Measurements from ENCODE around the gene EXOC7. TPM values are rescaled to one million over a fixed set of nuclear protein-coding genes. Genes with fewer than 3 reads are reported as not detected.

EXOC7 gene
- total RNA-seq, 1 donor from 2014 or later = 79.8 TPM

GRCh38 chr17:76092526-76093413 is 10.8 kb downstream of the EXOC7 start:
- H3K36me3 ChIP-seq = peaks cover 4 to 83% of the 10 kb centered on the region in 2 donors

GRCh38 chr17:76091526-76092286 is 11.9 kb downstream of the EXOC7 start:
- Histone ChIP-seq H3K9me3 (no peaks in the 10 kb centered on the region), H3K27me3 (no peaks in the 10 kb centered on the region), H3K36me3 (peaks cover 4 to 81% of the 10 kb centered on the region in 2 donors), H3K27ac (no peak overlapping the region), H3K4me1 (no peaks in the 10 kb centered on the region), H3K4me3 (no peak overlapping the region)
- DNase-seq (ENCODE audit: extremely low spot score in 2 of 2) = no peak
- TF ChIP-seq, protein P1, sequence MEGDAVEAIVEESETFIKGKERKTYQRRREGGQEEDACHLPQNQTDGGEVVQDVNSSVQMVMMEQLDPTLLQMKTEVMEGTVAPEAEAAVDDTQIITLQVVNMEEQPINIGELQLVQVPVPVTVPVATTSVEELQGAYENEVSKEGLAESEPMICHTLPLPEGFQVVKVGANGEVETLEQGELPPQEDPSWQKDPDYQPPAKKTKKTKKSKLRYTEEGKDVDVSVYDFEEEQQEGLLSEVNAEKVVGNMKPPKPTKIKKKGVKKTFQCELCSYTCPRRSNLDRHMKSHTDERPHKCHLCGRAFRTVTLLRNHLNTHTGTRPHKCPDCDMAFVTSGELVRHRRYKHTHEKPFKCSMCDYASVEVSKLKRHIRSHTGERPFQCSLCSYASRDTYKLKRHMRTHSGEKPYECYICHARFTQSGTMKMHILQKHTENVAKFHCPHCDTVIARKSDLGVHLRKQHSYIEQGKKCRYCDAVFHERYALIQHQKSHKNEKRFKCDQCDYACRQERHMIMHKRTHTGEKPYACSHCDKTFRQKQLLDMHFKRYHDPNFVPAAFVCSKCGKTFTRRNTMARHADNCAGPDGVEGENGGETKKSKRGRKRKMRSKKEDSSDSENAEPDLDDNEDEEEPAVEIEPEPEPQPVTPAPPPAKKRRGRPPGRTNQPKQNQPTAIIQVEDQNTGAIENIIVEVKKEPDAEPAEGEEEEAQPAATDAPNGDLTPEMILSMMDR (IDR thresholded peaks at IDR 0.05) = no peak
- TF ChIP-seq POLR2A (IDR thresholded peaks at IDR 0.05) = no peak
- TF ChIP-seq POLR2AphosphoS5 (IDR thresholded peaks at IDR 0.05; ENCODE audit: insufficient read depth in 1 of 2, low read depth in 1 of 2) = no peak
- intact Hi-C loops (cut with DNase I) = no loop called here

More at GRCh38 chr17:76092526-76093413, 10.8 kb downstream of the EXOC7 start:
- no peaks in the 10 kb centered on the region for H3K9me3 ChIP-seq
- H3K27ac ChIP-seq = no peak overlapping the region
- intact Hi-C loops (cut with DNase I) = no loop called here
- peak in 1 of 2 donors; percentile 84 for DNase-seq (ENCODE audit: extremely low spot score in 2 of 2)
- TF ChIP-seq POLR2AphosphoS5 (IDR thresholded peaks at IDR 0.05; ENCODE audit: insufficient read depth in 1 of 2, low read depth in 1 of 2) = no peak
- no peak overlapping the region for H3K4me3 ChIP-seq
- no peaks in the 10 kb centered on the region for H3K27me3 ChIP-seq
- no peaks in the 10 kb centered on the region for H3K4me1 ChIP-seq

GRCh38 chr17:76090517-76091129 is 13.0 kb downstream of the EXOC7 start:
- H3K36me3 ChIP-seq = peaks cover 4 to 82% of the 10 kb centered on the region in 2 donors
- intact Hi-C loops (cut with DNase I) = no loop called here
- TF ChIP-seq POLR2AphosphoS5 (IDR thresholded peaks at IDR 0.05; ENCODE audit: insufficient read depth in 1 of 2, low read depth in 1 of 2) = no peak
- no peak for TF ChIP-seq POLR2A (IDR thresholded peaks at IDR 0.05)
- TF ChIP-seq, protein P1 (IDR thresholded peaks at IDR 0.05) = no peak
- no peaks in the 10 kb centered on the region for H3K9me3 ChIP-seq
- no peak overlapping the region for H3K27ac ChIP-seq
- no peak for DNase-seq (ENCODE audit: extremely low spot score in 2 of 2)
- no peaks in the 10 kb centered on the region for H3K27me3 ChIP-seq
- no peaks in the 10 kb centered on the region for H3K4me1 ChIP-seq
- no peak overlapping the region for H3K4me3 ChIP-seq

DNA sequence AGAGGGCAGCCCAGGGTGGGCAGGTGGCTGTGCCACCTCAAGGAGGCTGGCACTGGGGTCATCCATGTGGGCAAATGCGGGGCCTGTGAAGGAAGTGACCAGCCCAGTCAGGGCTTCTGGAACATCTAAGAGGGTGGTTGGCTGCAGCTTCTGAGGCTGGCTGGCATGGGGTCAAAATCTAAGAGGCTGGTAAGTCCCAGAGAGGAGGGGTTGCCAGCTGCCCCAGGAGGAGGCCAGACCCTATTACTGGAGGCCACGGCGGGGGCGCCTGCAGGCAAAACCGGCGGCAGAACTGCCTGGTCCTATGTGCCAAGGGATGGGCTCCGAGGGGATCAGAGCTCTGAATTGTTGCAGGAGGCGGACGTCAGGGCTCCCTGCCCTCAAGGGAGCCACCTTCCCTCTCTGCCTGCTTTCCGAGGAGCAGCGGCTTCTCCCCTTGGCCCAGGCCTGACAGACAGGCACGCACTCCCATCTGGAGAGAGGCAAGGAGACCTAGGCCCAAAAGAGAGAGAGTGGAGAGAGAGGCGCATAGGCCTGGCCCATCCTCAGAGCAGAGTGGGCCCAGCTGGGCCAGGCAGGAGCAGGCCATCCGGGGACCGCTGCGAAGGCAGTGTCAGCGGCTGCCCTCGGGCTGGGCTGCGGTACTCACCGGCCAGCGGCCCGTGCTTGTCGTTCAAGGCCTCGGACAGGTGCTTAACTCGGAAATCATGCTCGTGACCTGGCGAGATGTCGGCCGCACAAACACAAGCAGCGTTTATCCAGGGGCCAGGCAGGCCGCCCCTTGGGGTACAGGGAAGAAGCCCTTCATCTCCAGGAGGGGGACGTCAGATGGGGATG is 13.7 kb downstream of the EXOC7 start:
- H3K9me3 ChIP-seq = no peaks in the 10 kb centered on the region
- TF ChIP-seq POLR2A (IDR thresholded peaks at IDR 0.05) = no peak
- H3K4me3 ChIP-seq = no peak overlapping the region
- H3K27me3 ChIP-seq = no peaks in the 10 kb centered on the region
- no peak overlapping the region for H3K27ac ChIP-seq
- H3K4me1 ChIP-seq = no peaks in the 10 kb centered on the region
- intact Hi-C loops (cut with DNase I) = no loop called here
- peaks cover 4 to 82% of the 10 kb centered on the region in 2 donors for H3K36me3 ChIP-seq
- no peak for DNase-seq (ENCODE audit: extremely low spot score in 2 of 2)

DNA sequence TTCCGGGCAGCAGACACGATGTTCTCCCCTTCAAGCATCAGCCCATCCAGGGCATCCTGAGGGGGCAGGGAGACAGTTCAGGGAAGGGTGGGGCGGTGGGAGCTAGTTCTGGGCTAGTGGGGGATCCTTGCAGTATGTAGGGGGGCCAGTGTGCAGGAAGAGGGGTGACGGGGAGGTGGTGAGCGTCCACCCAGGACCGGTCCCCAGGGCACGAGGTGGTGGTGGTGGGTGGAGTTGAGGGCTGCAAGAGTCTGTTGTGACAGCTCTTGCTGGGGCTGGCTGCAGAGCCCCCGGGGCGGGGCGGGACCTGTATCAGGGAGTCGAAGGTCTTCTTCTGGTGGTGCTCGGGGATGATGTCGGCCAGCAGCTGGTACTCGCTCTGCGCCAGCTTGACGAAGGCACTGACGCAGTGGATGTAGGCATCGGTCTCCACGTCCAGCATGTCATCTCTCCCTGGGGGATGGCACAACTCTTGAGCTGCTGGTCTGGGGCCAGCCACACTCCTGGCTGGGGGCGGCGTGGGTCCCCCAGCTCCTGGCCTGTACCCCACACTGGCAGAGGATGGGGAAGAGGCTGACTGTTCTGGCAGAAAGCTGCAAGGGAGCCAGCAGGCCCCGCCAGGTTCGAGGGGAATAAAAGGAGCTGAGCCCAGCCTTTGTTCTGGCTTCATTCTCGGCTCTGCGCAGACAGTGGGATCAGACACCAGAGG is 14.6 kb downstream of the EXOC7 start:
- Histone ChIP-seq H3K9me3 (no peaks in the 10 kb centered on the region), H3K27ac (no peak overlapping the region), H3K36me3 (peaks cover under 1 to 84% of the 10 kb centered on the region in 2 donors), H3K27me3 (no peaks in the 10 kb centered on the region), H3K4me1 (no peaks in the 10 kb centered on the region), H3K4me3 (no peak overlapping the region)
- no peak for DNase-seq (ENCODE audit: extremely low spot score in 2 of 2)
- TF ChIP-seq, protein P1 (IDR thresholded peaks at IDR 0.05) = no peak
- TF ChIP-seq POLR2AphosphoS5 (IDR thresholded peaks at IDR 0.05; ENCODE audit: insufficient read depth in 1 of 2, low read depth in 1 of 2) (no peak), POLR2A (IDR thresholded peaks at IDR 0.05) (no peak)
- intact Hi-C loops (cut with DNase I) = no loop called here

Measured in vagina (tissue), 2 donors.